ENCODE measurements around the gene GPR84.
"Not testable (repeated sequence)": the region's sequence is repeated elsewhere in the genome, so short reads cannot be mapped to it uniquely, and the experiment has no call there.

The GPR84 gene

DNA sequence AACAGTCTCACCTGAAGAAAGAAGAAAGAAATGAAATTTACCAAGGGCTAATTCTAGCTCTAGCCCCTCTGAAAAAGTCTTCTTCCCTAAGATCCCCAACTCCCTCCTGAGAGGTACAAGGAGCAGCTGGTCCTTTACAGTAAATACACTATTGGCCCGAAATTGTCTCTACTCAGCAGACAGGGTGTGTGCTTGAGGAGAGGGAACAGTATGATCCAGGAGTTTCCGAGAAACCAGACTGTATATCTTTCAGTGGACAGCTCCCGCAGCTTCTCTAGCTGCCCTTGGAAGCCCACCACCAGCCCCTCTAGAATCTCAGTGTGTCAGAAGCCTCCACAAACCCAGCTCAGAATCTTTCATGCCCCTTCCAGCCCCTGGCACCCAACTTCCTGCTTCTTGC lies 8.1 kb downstream of the GPR84 start:
- no peak for DNase-seq (ENCODE audit: low read depth)

DNA sequence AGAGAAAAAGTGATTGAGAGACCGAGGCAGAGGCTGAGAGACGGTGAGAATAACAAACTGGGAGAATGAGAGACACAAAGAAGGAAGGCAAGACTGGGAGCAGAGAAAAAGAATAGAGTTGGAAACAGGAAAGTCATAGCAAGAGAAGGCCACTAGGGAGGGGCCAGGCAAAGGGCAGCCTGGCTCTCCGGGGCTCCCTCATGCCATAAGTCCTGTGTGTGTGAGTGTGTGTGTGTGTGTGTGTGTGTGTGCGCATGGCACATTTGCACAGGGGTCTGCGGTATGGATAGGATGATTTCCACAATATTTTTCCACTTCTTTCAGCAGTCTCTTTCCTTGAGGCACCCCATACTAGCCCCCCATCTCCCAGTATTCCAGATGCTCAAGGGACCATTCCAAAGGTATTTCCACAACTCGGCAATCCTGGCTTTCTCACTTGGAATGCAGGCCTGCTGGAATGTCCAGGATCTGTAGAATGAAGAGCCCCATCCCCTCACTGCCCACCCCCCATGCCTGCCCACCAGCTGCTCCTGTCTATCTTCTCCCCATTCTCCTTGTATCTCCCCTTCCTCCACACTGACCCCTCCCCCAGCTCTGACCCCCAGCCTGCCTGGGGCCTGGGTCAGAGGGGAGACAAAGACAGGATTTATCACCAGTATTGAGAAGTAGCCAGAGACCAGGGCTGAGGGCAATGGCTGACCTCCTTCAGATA lies 9.0 kb downstream of the GPR84 start:
- DNase-seq (ENCODE audit: low read depth): no peak

DNA sequence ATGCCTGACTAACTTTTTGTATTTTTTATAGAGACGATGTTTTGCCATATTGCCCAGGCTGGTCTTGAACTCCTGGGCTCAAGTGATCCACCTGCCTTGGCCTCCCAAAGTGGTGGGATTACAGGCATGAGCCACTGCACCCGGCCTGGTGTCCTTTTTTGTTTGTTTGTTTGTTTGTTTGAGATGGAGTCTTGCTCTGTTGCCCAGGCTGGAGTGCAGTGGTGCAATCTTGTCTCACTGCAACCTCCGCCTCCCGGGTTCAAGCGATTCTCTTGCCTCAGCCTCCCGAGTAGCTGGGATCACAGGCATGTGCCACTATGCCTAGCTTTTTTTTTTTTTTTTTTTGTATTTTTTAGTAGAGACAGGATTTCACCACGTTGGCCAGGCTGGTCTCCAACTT lies 10.0 kb downstream of the GPR84 start:
- DNase-seq (ENCODE audit: low read depth): not testable (repeated sequence)

DNA sequence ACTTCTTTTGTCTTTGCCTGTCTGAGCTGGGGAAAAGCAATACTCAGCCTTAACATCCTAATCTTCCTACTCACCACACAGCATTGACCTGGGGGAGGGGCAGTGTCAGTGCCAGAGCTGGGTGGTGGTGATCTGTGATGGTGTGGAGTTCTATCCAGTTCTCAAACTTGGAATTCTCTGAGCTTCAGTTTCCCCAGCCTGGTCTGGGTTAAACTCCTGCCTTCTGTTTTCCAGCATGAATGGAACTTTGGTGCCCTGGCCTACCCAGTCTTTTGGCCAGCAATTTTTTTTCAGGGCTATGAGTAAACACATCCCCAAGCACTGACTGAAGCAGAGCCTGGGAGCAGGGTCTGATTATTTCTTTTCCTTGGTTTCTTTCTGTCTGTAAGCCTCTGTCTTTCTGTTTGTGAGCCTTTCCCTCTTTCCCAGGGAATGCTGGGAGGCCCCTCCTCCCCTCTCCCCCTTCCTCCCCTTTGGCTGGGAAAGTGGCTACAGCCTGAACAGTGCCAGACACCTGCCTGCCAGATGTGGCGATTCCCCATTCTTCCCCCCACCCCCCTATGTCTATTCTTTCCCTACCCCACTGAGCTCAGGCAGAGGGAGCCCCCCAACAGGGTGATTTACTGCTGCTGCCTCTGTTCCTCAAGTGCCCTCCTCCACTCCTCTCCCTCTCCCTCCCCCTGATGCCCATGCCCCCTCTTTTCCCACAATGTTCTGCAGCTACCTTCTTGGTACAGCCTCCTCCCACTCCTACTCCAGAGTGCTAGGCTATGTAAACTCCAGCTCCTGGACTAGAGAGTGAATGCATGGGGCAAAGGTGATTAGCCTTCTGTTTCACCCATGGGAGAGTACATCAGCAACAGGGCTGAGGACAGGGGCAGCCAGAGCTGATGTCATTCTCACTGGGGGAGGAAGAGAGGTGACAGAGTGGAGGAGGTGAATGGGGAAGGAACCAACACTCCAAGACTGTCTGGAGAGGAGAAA lies 11.1 kb downstream of the GPR84 start:
- no peak for DNase-seq (ENCODE audit: low read depth)

DNA sequence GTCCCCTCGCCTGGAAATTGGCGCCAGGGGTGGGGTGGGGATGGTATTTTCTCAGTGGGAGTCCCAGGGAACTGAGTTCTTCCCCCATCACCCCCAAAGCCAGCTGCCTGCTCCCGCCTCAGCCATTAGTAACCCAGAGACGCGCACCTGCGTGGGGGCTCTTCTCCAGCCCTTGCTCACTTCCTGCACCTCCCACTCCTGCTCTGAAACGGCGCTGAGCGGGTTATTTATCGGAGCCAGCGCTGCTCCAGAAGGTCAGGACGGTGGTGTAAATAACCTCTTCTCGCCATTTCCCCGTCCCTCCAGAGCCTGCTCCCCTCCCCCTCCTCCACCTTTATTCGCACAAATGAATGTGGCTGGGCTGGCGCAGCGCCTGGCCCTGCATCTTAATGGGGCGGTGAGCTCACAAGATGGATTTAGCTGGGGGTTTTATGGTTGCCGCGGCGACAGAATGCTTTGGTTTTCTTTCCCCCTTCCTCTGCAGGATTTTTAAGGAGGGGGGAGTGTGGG lies 12.2 kb downstream of the GPR84 start:
- peak; percentile 11 for DNase-seq (ENCODE audit: low read depth)

DNA sequence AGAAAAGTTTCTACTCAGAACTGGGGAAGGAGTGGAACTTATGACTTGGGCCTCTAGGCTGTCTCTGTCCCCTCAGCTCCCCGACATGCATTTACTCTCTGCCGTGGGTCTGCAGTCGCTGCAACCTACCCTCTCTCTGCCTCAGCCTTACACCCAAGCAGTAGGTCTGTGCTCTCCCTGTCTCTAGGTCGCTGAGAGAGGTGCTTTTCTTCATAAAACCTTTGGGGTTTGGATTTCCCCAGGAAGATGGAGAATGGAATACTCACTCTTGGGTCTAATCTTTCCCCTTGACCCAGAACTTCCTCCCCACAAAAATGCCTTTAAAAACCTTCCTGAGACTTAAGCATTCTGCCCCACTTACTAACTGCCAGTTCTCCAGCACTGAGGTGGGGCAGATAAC lies 12.9 kb downstream of the GPR84 start:
- DNase-seq (ENCODE audit: low read depth): no peak

DNA sequence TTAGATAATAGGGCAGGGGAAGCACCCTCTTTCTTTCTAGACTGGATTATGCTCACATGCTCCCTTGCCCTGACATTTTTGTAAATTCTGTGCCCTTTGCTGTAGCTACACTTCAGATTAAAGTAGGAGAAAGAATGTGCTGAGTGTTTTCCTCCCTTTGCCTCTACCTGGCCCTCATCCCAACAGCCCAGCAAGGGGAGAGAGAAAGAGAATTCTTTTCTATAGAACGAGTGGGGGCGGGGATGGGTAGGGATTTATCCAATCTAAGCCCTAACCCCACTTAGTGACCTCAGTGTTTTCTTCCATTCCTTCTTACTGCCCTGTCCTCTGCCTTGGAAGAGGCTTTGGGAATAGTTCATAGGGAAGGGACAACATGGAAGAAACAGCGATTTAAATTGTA lies 13.5 kb downstream of the GPR84 start:
- DNase-seq (ENCODE audit: low read depth): no peak

DNA sequence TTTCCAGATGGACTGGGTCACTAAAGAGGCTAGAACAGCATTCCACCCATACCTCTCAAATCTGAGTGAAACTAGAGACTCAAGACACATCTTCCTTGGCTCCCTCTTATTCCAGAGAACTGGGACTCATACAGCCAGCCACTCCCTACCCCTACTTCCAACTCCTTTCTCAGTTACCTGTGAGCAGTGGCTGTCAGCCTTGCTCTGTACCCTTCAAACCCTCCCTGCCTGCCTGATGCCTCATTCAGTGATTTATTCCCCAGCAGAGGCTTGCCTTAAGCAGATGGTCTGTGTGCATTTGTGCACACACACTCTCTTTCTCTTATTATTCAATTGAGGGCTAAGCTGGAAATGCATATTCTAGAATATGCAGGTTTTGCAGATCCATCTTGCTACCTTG lies 14.6 kb downstream of the GPR84 start:
- DNase-seq (ENCODE audit: low read depth): no peak

DNA sequence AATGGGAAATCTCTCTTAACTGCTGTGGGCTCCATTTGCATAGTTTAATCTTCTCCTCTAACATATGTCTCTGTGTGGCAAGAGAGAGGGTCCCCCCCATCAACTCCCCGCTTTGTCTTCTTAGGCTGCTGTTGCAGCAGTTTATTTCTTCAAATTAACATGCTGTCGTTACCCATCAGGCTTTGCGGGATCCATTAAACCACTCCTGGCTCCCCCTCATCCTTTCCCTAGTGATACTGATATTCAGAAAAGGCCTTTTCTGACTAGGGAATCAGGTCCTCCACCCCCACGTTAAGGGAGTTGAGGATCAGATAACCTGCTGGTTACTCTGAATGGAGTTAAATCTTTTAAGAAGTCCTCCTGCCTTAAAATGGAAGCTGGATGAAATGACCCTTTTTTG lies 15.2 kb downstream of the GPR84 start:
- DNase-seq (ENCODE audit: low read depth): no peak

DNA sequence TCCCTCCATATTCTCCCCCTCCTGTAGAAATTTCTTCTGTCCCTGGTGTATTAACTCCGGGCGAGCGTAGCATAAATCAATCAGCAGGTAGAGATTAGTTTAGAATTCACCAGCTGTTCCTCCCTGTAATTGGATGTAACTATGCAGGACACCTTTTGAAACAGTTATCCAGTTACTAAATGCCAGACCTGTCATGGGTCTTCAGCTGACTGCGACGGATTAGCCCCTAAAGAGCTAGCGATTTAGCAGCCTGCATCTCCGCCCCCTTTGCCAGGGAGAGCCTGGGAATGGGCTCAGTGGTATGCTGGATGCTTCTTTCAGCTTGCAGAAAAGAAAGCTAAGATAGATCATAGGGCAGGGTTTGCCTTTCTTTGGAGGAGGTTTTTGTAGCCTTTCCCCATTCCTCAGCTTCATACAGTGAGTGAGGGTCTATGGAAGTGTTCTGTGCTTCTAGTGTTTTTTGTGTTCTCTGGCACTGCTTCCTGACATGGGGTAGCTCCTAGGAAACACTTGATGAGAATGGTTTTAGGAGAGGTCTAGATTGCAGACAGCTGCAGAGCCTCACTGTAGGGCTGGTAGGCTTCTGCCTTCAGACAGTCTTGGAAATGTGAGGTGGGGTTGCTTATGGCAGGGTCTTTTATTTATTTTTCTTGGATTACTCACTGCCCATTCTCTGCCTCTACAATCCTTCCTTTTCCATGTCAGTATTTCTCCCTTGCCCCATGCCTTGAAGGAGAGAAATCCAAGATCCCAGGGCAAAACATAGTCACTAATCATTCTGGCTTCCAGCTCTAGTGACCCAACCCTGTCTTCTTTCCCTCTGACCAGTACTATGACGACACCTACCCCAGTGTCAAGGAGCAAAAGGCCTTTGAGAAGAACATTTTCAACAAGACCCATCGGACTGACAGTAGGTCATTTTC lies 22.6 kb downstream of the GPR84 start:
- DNase-seq (ENCODE audit: low read depth): no peak

DNA sequence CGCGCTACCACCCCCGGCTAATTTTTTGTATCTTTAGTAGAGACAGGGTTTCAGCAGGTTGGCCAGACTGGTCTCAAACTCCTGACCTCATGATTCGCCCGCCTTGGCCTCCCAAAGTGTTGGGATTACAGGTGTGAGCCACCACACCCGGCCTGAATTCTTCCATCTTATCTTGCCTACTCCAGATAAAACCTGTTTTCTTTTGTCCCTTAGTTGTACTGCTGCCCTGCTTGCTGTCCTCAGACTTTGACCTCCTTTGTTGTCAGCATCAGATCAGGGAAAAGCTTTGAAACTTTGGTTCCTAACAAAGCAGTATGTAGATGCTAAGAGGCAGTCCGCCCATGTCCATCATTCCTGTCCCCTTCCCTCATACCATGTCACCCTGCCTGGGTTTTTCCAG lies 23.4 kb downstream of the GPR84 start:
- DNase-seq (ENCODE audit: low read depth): no peak

DNA sequence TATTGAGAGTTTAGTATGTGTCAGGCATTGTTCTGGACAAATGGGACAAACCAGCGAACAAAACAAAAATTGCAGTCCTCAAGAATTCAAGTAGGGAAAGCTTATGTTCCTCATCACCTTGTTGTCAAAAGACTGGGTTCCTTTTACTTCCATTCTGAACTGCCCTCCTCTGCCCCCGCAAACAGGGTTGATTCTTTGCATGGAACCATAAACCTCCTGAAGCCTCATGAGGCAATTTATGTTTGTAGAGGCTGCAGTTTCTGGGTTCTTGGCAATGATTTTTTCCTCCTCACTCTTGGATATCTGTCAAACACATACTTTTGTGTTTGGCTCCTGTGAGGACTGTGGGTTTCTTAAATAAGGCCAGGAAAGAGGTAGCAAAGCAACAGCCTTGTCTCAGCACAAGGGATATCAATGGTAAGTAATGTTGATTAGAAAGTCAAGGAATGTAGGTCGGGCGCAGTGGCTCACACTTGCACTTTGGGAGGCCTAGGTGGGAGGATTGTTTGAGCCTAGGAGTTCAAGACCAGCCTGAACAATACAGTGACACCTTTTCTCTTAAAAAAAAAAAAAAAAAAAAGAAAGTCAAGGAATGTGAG lies 25.5 kb downstream of the GPR84 start:
- DNase-seq (ENCODE audit: low read depth): no peak

DNA sequence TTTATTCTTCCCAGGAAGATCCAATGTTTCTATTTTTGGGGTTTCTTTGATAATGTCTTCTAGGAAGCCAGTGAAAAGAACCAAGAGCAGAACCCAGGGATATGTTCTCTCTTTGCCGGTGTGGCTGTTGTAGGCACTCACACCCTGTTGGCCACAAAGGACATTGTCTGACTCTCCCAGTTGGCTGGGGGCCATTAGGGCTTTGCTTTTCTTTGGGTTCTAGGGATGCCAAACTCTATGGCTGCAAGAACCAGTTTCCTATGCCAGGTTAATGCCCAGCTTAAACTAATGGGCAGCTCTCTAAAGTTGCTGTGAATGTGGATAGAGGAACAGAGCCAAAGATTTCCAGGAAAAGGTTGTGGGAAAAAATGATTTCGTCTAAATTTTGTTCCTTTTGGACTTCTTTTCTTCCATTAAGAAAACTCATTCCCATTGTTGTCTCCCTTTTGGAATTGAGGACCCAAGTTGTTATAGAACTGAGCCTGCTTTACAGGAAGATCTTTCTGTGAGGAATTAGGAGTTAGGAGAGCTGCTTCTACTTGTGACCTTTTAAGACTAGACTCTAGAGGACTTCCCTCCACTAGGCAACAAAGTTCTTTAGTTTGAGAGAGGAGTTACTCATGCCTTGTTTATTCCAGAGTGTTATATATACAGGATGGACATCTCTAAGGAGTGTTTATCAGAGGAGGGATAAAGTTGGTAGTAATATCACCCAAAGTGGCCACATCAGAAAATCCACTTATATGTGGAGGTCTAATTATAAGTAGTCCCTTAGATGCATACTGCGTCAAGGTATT lies 26.2 kb downstream of the GPR84 start:
- DNase-seq (ENCODE audit: low read depth): no peak

DNA sequence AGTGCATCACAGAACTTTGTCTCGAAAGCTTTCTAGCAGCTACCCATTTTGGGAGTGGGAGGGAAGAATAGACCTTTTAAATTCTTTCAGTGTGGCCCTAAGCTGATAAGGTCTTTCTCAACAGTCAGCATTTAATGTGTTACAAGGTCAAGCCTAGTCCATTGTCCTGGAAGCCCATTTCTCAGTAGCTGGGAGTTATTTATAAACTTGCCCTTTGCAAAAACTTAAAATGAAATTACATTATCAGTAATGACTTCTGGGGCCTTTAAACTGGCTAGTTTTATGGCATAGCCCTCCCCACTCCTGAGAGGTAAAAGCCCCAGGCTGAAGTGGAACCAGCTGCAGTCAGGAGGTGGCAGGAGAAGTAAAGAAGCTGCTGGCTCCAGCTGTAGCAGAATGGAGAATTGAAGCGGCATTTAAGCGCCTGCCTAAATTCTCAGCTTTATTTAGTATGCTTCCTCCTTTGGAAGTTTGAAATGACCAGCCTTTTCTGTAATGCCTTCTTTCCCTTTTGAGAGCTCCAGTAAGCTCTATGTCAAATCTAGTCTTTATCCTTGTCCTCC lies 26.9 kb downstream of the GPR84 start:
- DNase-seq (ENCODE audit: low read depth): no peak

DNA sequence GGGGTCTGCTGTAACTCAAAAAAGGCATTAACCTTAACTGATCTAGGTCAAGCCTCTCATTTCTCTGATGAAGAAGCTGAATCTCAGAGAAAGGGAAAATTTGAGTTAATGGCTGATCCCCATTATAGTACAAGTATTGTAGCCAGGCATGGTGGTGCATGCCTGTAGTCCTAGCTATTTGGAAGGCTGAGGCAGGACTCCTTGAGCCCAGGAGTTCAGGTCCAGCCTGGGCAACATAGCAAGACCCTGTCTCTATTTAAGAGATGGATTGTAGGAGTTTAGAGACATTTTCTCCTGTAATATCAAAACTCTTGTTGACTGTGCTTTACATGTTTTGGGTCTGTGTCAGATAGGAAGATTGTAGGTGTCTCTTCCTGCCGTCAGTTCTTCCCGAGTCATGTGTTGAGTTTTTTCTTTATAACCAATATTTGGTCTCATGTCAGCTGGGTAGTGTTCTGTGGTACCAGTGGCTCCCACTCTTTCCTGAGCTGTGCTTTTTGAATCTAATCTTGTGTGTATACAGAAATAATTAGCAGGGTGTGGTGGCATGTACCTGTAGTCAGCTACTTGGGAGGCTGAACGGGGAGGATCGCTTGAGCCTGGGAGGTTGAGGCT lies 30.8 kb downstream of the GPR84 start:
- no peak for DNase-seq (ENCODE audit: low read depth)

DNA sequence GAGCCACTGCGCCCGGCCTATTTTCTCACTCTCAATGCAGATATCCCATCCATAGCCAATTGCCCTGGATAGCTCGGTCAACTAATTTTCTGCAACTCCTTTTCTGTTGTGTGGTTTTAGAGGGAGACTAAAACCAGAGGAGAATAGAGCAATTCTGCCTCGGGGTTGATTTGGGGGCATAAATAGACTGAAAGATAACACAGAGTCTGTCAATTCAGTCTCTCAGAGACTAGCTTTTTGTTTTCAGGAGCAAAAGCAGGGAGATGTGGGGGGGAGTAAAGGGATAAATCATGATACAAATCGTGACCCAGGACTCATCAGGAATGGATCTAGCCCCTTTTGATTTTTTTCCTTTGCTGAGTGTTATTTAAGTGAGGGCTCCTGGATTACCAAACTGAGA lies 32.8 kb downstream of the GPR84 start:
- no peak for DNase-seq (ENCODE audit: low read depth)

DNA sequence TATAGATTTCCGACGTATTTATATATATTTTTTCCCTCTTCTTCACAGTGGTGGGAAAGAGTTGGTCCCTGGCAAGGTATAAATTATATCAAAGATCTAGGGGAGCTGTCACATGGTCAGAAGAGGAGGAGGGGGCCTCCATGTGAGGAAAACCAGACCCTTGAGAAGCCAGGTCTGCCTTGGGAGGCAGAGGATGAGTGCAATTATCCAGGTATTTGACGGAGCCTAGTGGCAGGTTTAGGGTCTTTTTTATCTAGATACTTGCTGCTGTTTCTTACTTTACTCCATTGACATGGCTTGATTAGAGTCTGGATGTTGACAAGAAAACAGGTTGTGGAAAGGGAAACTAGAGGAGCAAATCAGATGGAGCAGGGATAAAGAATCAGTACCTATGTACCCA lies 33.8 kb downstream of the GPR84 start:
- DNase-seq (ENCODE audit: low read depth): no peak

DNA sequence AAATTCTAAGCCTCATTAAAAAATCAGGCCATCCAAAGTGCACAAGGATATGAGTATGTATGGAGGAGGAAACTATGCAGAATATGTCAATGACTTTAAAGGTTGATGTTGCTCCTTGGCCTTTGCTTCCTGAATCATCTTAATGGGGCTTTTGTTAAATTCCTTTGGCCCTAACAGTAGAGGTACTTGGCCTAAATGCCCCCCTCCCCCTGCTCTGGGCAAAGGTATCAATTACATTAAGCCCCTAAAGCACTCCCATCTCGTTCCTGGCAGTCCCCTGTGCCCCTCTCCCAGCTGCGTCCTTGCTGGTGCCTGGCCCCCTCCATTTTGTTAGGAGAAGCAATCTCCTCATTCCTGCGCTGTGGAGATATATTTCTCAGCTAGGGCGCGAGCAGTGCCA lies 34.5 kb downstream of the GPR84 start:
- no peak for DNase-seq (ENCODE audit: low read depth)

DNA sequence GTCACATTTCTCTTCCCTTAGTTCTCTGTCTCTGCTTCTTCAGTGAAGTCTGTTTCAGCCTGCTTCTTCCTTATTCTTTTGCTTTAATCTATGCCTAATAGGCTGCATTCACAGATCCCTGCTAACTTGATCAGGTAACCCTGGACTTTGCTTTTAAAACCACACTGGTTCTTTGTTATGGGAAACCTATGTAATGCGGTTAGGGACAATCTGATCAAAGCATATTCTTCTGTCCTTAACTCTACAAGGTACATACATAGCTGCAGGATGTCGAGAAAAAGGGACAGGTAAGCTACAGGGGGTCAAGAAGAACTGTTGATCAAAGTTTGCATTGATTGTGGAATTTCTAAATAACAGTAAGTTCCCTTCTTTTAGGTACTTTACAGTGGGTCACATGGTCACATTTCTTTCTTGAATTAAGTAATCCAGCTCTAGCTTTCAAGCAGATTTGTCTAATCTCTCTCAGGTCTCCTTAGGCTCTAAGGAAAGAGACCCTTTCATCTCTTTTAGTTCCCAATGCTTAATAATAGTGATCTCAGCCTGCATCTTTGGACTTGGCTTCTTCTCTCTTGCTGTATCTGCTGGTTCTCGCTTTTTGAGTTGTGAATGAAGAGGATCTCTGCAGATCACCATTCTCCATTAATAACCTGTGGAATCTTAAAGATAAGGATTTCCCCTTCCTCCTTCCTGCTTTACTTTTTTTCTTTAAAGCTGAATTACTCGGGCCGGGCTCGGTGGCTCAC lies 35.5 kb downstream of the GPR84 start:
- no peak for DNase-seq (ENCODE audit: low read depth)

Measured in stimulated activated CD8-positive, alpha-beta memory T cell treated with anti-CD3 and anti-CD28 coated beads, Interleukin-12 subunit alpha, Interleukin-12 subunit beta, amount 100 ng/mL, for 4 hours (primary cell).